IMR-90 (cell line): Measurements from ENCODE around the gene DCD. TPM values are rescaled to one million over a fixed set of nuclear protein-coding genes. Genes with fewer than 3 reads are reported as not detected.

Source experiments
- ATAC-seq: fragments of 200-7000 bp; cut with Tn5 transposase; 2 replicates; pipeline ENCODE4 v1.9.1; 2020; ENCODE audit warnings: low read depth, mild to moderate bottlenecking, moderate library complexity
- BruUV-seq: library from RNA; stranded (reverse); fragments of 400-500 nt; replicated peaks from 2 replicates; lab custom pipeline; 2021; lab: Mats Ljungman, UMichigan
- CTCF ChIA-PET: fragments of 300-600 bp; formaldehyde crosslinking; extraction: SDS; loops from one replicate; lab custom pipeline; 2021; ENCODE audit warnings: antibody characterized with exemption; lab: Yijun Ruan, JAX
- POLR2A ChIA-PET: fragments of 300-600 bp; sonication (Branson Sonifier 250); formaldehyde crosslinking; loops from one replicate; lab custom pipeline; 2022; ENCODE audit warnings: antibody characterized with exemption; ENCODE audit not compliant: unreplicated experiment; lab: Charles Lee
- DNase-seq: peaks from one replicate; pipeline ENCODE4 v3.0.0; 2013
- H2AFZ ChIP-seq: replicated peaks from 2 replicates; pipeline ENCODE3; 2013; ENCODE audit warnings: low read length, mild to moderate bottlenecking; ENCODE audit not compliant: poor library complexity
- H2AK5ac ChIP-seq: 2 replicates; pipeline ENCODE4 v1.6.1; 2013; ENCODE audit warnings: low read depth, low read length, inconsistent platforms
- H2AK9ac ChIP-seq: replicated peaks from 2 replicates; pipeline ENCODE3; 2013; ENCODE audit warnings: mild to moderate bottlenecking, low read depth, low read length, moderate library complexity; ENCODE audit not compliant: poor library complexity
- H2BK120ac ChIP-seq: 2 replicates; pipeline ENCODE4 v1.6.1; 2013; ENCODE audit warnings: low read depth, low read length, inconsistent platforms
- H2BK15ac ChIP-seq: 3 replicates; pipeline ENCODE4 v1.6.1; 2013; ENCODE audit warnings: low read depth, low read length, inconsistent platforms
- H2BK20ac ChIP-seq: 2 replicates; pipeline ENCODE4 v1.6.1; 2013; ENCODE audit warnings: low read depth, mild to moderate bottlenecking, inconsistent platforms, low read length, moderate library complexity
- H2BK5ac ChIP-seq: 2 replicates; pipeline ENCODE4 v1.6.1; 2013; ENCODE audit warnings: mild to moderate bottlenecking, low read depth, low read length, inconsistent platforms; ENCODE audit not compliant: poor library complexity, severe bottlenecking
- H3K14ac ChIP-seq: replicated peaks from 2 replicates; pipeline ENCODE4 v1.6.1; 2013; ENCODE audit warnings: low read depth, low read length, inconsistent platforms
- H3K18ac ChIP-seq: 2 replicates; pipeline ENCODE4 v1.6.1; 2013; ENCODE audit warnings: low read depth, low read length, control low read depth
- H3K23ac ChIP-seq: 2 replicates; pipeline ENCODE4 v1.6.1; 2013; ENCODE audit warnings: low read depth, low read length, inconsistent platforms
- H3K27ac ChIP-seq: 2 replicates; pipeline ENCODE4 v1.5.1; 2013; ENCODE audit warnings: mild to moderate bottlenecking, control low read depth, low read length; ENCODE audit not compliant: insufficient read depth
- H3K27me3 ChIP-seq: 2 replicates; pipeline ENCODE4 v1.6.1; 2013; ENCODE audit warnings: low read length; ENCODE audit not compliant: control insufficient read depth, insufficient read depth
- H3K36me3 ChIP-seq: 2 replicates; pipeline ENCODE4 v1.6.1; 2013; ENCODE audit warnings: low read length, mixed read lengths; ENCODE audit not compliant: control insufficient read depth, insufficient read depth
- H3K4ac ChIP-seq: 2 replicates; pipeline ENCODE4 v1.6.1; 2013; ENCODE audit warnings: low read depth, low read length, inconsistent platforms
- H3K4me1 ChIP-seq: 2 replicates; pipeline ENCODE4 v1.6.1; 2013; ENCODE audit warnings: low read length, mixed read lengths; ENCODE audit not compliant: control insufficient read depth, insufficient read depth
- H3K4me2 ChIP-seq: 2 replicates; pipeline ENCODE4 v1.6.1; 2013; ENCODE audit warnings: low read depth, mild to moderate bottlenecking, control low read depth, low read length, moderate library complexity
- H3K4me3 ChIP-seq: 2 replicates; pipeline ENCODE4 v1.5.1; 2013; ENCODE audit warnings: low read depth, mild to moderate bottlenecking, control low read depth, low read length, moderate library complexity; ENCODE audit not compliant: insufficient read depth
- H3K56ac ChIP-seq: 2 replicates; pipeline ENCODE4 v1.6.1; 2013; ENCODE audit warnings: low read length, inconsistent platforms; ENCODE audit not compliant: insufficient read depth; ENCODE audit errors: extremely low read depth
- H3K79me1 ChIP-seq, 2 experiments: 2 replicates each; pipeline ENCODE4 v1.6.1; 2013; ENCODE audit warnings: low read length in 2 of 2, inconsistent platforms in 1 of 2, low read depth in 1 of 2
- H3K9ac ChIP-seq: 2 replicates; pipeline ENCODE4 v1.6.1; 2013; ENCODE audit warnings: low read depth, low read length, control low read depth
- H3K9me1 ChIP-seq: 2 replicates; pipeline ENCODE4 v1.6.1; 2013; ENCODE audit warnings: low read length, inconsistent platforms; ENCODE audit not compliant: insufficient read depth
- H3K9me3 ChIP-seq: 2 replicates; pipeline ENCODE4 v1.6.1; 2013; ENCODE audit warnings: low read length; ENCODE audit not compliant: control insufficient read depth, insufficient read depth
- H4K20me1 ChIP-seq: 2 replicates; pipeline ENCODE4 v1.6.1; 2013; ENCODE audit warnings: low read length, inconsistent platforms; ENCODE audit not compliant: insufficient read depth
- H4K5ac ChIP-seq: 2 replicates; pipeline ENCODE4 v1.6.1; 2013; ENCODE audit warnings: mild to moderate bottlenecking, low read depth, low read length, control low read depth
- H4K8ac ChIP-seq, 2 experiments: 2 replicates each; pipeline ENCODE4 v1.6.1; 2013; ENCODE audit warnings: low read depth in 2 of 2, low read length in 2 of 2, control low read depth in 1 of 2, inconsistent platforms in 1 of 2
- H4K91ac ChIP-seq: 2 replicates; pipeline ENCODE4 v1.6.1; 2013; ENCODE audit warnings: low read depth, low read length, inconsistent platforms; ENCODE audit not compliant: insufficient read depth
- CHD1 ChIP-seq: IDR thresholded peaks from 2 replicates; pipeline ENCODE4 v1.6.1; 2012; ENCODE audit warnings: low read depth, low read length, improper control_type of control experiment
- FOS ChIP-seq: fragments of 150-350 bp; IDR thresholded peaks from 2 replicates; pipeline ENCODE4 v1.6.1; 2016; ENCODE audit warnings: low read depth, low read length
- MAFK ChIP-seq: IDR thresholded peaks from 2 replicates; pipeline ENCODE4 v1.6.1; 2012; ENCODE audit warnings: low read depth, low read length, improper control_type of control experiment
- MAZ ChIP-seq: IDR thresholded peaks from 2 replicates; pipeline ENCODE4 v1.6.1; 2012; ENCODE audit warnings: low read depth, mild to moderate bottlenecking, low read length, improper control_type of control experiment, moderate library complexity, borderline replicate concordance
- NFE2L2 ChIP-seq: fragments of 150-350 bp; IDR thresholded peaks from 2 replicates; pipeline ENCODE4 v1.6.1; 2016; ENCODE audit warnings: low read depth, mild to moderate bottlenecking, low read length
- POLR2A ChIP-seq: IDR thresholded peaks from 2 replicates; pipeline ENCODE4 v1.6.1; 2012; ENCODE audit warnings: mild to moderate bottlenecking, low read depth, low read length
- RCOR1 ChIP-seq: IDR thresholded peaks from 2 replicates; pipeline ENCODE4 v1.6.1; 2012; ENCODE audit warnings: mild to moderate bottlenecking, low read length, improper control_type of control experiment; ENCODE audit not compliant: insufficient replicate concordance
- RFX5 ChIP-seq: IDR thresholded peaks from 2 replicates; pipeline ENCODE4 v1.8.0; 2012; ENCODE audit warnings: low read depth, mild to moderate bottlenecking, low read length, moderate library complexity
- SMC3 ChIP-seq: fragments of 150-350 bp; IDR thresholded peaks from 2 replicates; pipeline ENCODE4 v1.6.1; 2016; ENCODE audit warnings: low read depth, mild to moderate bottlenecking, antibody characterized with exemption, low read length, moderate library complexity
- WGBS, 2 experiments: methylation state at CpG; one replicate each; pipeline versions ENCODE4 v1.1.5 to v1.1.7; 2013; ENCODE audit warnings: missing lambda C conversion rate in 2 of 2; ENCODE audit not compliant: insufficient read length in 1 of 2; ENCODE audit errors: extremely low coverage in 2 of 2; 5-methylcytosine and 5-hydroxymethylcytosine counted together
- dilution Hi-C: fragments of 300-500 bp; cut with HindIII; formaldehyde crosslinking; loops from one replicate; pipeline ENCODE4 v1.14.3; 2018; ENCODE audit warnings: low sequenced_read_pairs; ENCODE audit not compliant: unreplicated experiment
- in situ Hi-C: fragments of 300-500 bp; cut with MboI; formaldehyde crosslinking; loops from 3 replicates; pipeline ENCODE4 v1.14.3; 2019; ENCODE audit warnings: low sequenced_read_pairs, inconsistent platforms, mixed read lengths
- intact Hi-C: fragments of 100-400 bp; cut with micrococcal nuclease; formaldehyde crosslinking; loops from 2 replicates; pipeline ENCODE4 v1.10.0; 2022
- polyA plus RNA-seq, 3 experiments: library from polyadenylated mRNA; depleted of rRNA; stranded (reverse); fragments of >200 nt; gene quantifications; 2 replicates each; pipeline ENCODE4 v1.2.3, GENCODE V29; 2012; ENCODE audit warnings: low replicate concordance in 1 of 3
- total RNA-seq: library from RNA; depleted of rRNA; stranded (reverse); fragments of >200 nt; gene quantifications from 2 replicates; pipeline ENCODE4 v1.2.3, GENCODE V29; 2012

The DCD gene
- total and polyA plus RNA-seq, 2 of the 4 experiments (the other 2 are of a cell fraction): not detected

GRCh38 chr12:54692353-54692752 is 44.2 kb upstream of the DCD start:
- H3K36me3 ChIP-seq: no peaks in the 10 kb centered on the region
- in situ Hi-C loops (no loop called here), intact Hi-C loops (no loop called here), dilution Hi-C loops (no loop called here)
- POLR2A ChIA-PET: no interaction called here
- no peak overlapping the region for H3K23ac ChIP-seq
- H3K79me1 ChIP-seq: no peaks in the 10 kb centered on the region
- CTCF ChIA-PET: no interaction called here
- no peak overlapping the region for H2AK5ac ChIP-seq
- H3K4ac ChIP-seq: no peak overlapping the region
- no peak overlapping the region for H3K56ac ChIP-seq
- no peak for DNase-seq
- H3K4me2 ChIP-seq: no peak overlapping the region
- H3K4me1 ChIP-seq: no peaks in the 10 kb centered on the region
- H2AFZ ChIP-seq: no peak overlapping the region
- BruUV-seq: no TSS peak
- H3K14ac ChIP-seq: no peak overlapping the region
- no peak overlapping the region for H3K4me3 ChIP-seq
- TF ChIP-seq SMC3 (no peak), RCOR1 (no peak), FOS (no peak), CHD1 (no peak), POLR2A (no peak), MAZ (no peak), MAFK (no peak), NFE2L2 (no peak), RFX5 (no peak)
- H3K18ac ChIP-seq: no peak overlapping the region
- no peaks in the 10 kb centered on the region for H3K9me1 ChIP-seq
- WGBS, 2 experiments: no CpG with 5 or more reads among the region's 2 CpGs
- H3K9me3 ChIP-seq: no peaks in the 10 kb centered on the region
- no peak overlapping the region for H4K8ac ChIP-seq
- H3K27ac ChIP-seq: no peak overlapping the region
- no peak overlapping the region for H2BK5ac ChIP-seq
- no peak overlapping the region for H2AK9ac ChIP-seq
- no peaks in the 10 kb centered on the region for H4K20me1 ChIP-seq
- H3K27me3 ChIP-seq: no peaks in the 10 kb centered on the region
- no peak overlapping the region for H2BK15ac ChIP-seq
- ATAC-seq: no peak
- H4K5ac ChIP-seq: no peak overlapping the region
- H2BK120ac ChIP-seq: no peak overlapping the region
- no peak overlapping the region for H2BK20ac ChIP-seq
- H4K91ac ChIP-seq: no peak overlapping the region
- H3K9ac ChIP-seq: no peak overlapping the region
